ENCODE data around the gene MC3R.

Gene MC3R

GRCh38 chr20:56249244-56249955, 868 bp downstream of the MC3R start:
- Histone ChIP-seq H3K36me3 (ENCODE audit: control insufficient read depth, insufficient read depth, low read length) (no peaks in the 10 kb centered on the region), H3K4me3 (ENCODE audit: low read depth, low read length) (no peak overlapping the region), H3K27ac (ENCODE audit: low read depth, low read length) (no peak overlapping the region), H3K9me3 (ENCODE audit: control insufficient read depth, insufficient read depth, low read depth, low read length) (peaks cover 2% of the 10 kb centered on the region; the same call in 1 of the 2 replicates), H3K9ac (ENCODE audit: low read length) (no peak overlapping the region), H3K27me3 (ENCODE audit: control insufficient read depth, insufficient read depth, low read length) (peaks cover 51% of the 10 kb centered on the region), H3K4me1 (ENCODE audit: control insufficient read depth, insufficient read depth, low read length) (no peaks in the 10 kb centered on the region)

GRCh38 chr20:56249956-56250355, 1.4 kb downstream of the MC3R start:
- no peak overlapping the region for H3K27ac ChIP-seq (ENCODE audit: low read depth, low read length)
- no peaks in the 10 kb centered on the region for H3K4me1 ChIP-seq (ENCODE audit: control insufficient read depth, insufficient read depth, low read length)
- no peaks in the 10 kb centered on the region for H3K36me3 ChIP-seq (ENCODE audit: control insufficient read depth, insufficient read depth, low read length)
- peaks cover 52% of the 10 kb centered on the region for H3K27me3 ChIP-seq (ENCODE audit: control insufficient read depth, insufficient read depth, low read length)
- peaks cover 2% of the 10 kb centered on the region; the same call in 1 of the 2 replicates for H3K9me3 ChIP-seq (ENCODE audit: control insufficient read depth, insufficient read depth, low read depth, low read length)
- no peak overlapping the region for H3K4me3 ChIP-seq (ENCODE audit: low read depth, low read length)
- H3K9ac ChIP-seq (ENCODE audit: low read length) = no peak overlapping the region

GRCh38 chr20:56257604-56258003, 9.1 kb downstream of the MC3R start:
- Histone ChIP-seq H3K9me3 (ENCODE audit: control insufficient read depth, insufficient read depth, low read depth, low read length) (no peaks in the 10 kb centered on the region), H3K36me3 (ENCODE audit: control insufficient read depth, insufficient read depth, low read length) (no peaks in the 10 kb centered on the region), H3K4me1 (ENCODE audit: control insufficient read depth, insufficient read depth, low read length) (no peaks in the 10 kb centered on the region), H3K27me3 (ENCODE audit: control insufficient read depth, insufficient read depth, low read length) (peaks cover 24% of the 10 kb centered on the region; the same call in 1 of the 2 replicates), H3K4me3 (ENCODE audit: low read depth, low read length) (no peak overlapping the region), H3K27ac (ENCODE audit: low read depth, low read length) (no peak overlapping the region), H3K9ac (ENCODE audit: low read length) (no peak overlapping the region)

GRCh38 chr20:56259948-56260347, 11.4 kb downstream of the MC3R start:
- Histone ChIP-seq H3K9ac (ENCODE audit: low read length) (no peak overlapping the region), H3K36me3 (ENCODE audit: control insufficient read depth, insufficient read depth, low read length) (no peaks in the 10 kb centered on the region), H3K9me3 (ENCODE audit: control insufficient read depth, insufficient read depth, low read depth, low read length) (no peaks in the 10 kb centered on the region), H3K27me3 (ENCODE audit: control insufficient read depth, insufficient read depth, low read length) (peaks cover 22% of the 10 kb centered on the region; the same call in 1 of the 2 replicates), H3K4me1 (ENCODE audit: control insufficient read depth, insufficient read depth, low read length) (no peaks in the 10 kb centered on the region), H3K4me3 (ENCODE audit: low read depth, low read length) (no peak overlapping the region), H3K27ac (ENCODE audit: low read depth, low read length) (no peak overlapping the region)

- Histone ChIP-seq H3K36me3 (ENCODE audit: control insufficient read depth, insufficient read depth, low read length) (no peaks in the 10 kb centered on the region), H3K4me3 (ENCODE audit: low read depth, low read length) (no peak overlapping the region), H3K27me3 (ENCODE audit: control insufficient read depth, insufficient read depth, low read length) (peaks cover 20% of the 10 kb centered on the region; the same call in 1 of the 2 replicates), H3K4me1 (ENCODE audit: control insufficient read depth, insufficient read depth, low read length) (no peaks in the 10 kb centered on the region), H3K9ac (ENCODE audit: low read length) (no peak overlapping the region), H3K27ac (ENCODE audit: low read depth, low read length) (no peak overlapping the region), H3K9me3 (ENCODE audit: control insufficient read depth, insufficient read depth, low read depth, low read length) (peaks cover 10% of the 10 kb centered on the region; the same call in 1 of the 2 replicates)
Measured at GRCh38 chr20:56268536-56268935, 20.0 kb downstream of the MC3R start.

GRCh38 chr20:56271974-56272373, 23.4 kb downstream of the MC3R start:
- Histone ChIP-seq H3K36me3 (ENCODE audit: control insufficient read depth, insufficient read depth, low read length) (no peaks in the 10 kb centered on the region), H3K9me3 (ENCODE audit: control insufficient read depth, insufficient read depth, low read depth, low read length) (peaks cover 29% of the 10 kb centered on the region; the same call in 1 of the 2 replicates), H3K27ac (ENCODE audit: low read depth, low read length) (no peak overlapping the region)

GRCh38 chr20:56273491-56273890, 25.0 kb downstream of the MC3R start:
- Histone ChIP-seq H3K27ac (ENCODE audit: low read depth, low read length) (no peak overlapping the region), H3K27me3 (ENCODE audit: control insufficient read depth, insufficient read depth, low read length) (no peaks in the 10 kb centered on the region), H3K4me3 (ENCODE audit: low read depth, low read length) (no peak overlapping the region), H3K36me3 (ENCODE audit: control insufficient read depth, insufficient read depth, low read length) (no peaks in the 10 kb centered on the region), H3K9ac (ENCODE audit: low read length) (no peak overlapping the region), H3K9me3 (ENCODE audit: control insufficient read depth, insufficient read depth, low read depth, low read length) (peaks cover 40% of the 10 kb centered on the region; the same call in 1 of the 2 replicates), H3K4me1 (ENCODE audit: control insufficient read depth, insufficient read depth, low read length) (no peaks in the 10 kb centered on the region)

More at GRCh38 chr20:56271974-56272373, 23.4 kb downstream of the MC3R start:
- Histone ChIP-seq H3K27me3 (ENCODE audit: control insufficient read depth, insufficient read depth, low read length) (peaks cover 8% of the 10 kb centered on the region; the same call in 1 of the 2 replicates), H3K4me3 (ENCODE audit: low read depth, low read length) (no peak overlapping the region), H3K9ac (ENCODE audit: low read length) (no peak overlapping the region), H3K4me1 (ENCODE audit: control insufficient read depth, insufficient read depth, low read length) (no peaks in the 10 kb centered on the region)

GRCh38 chr20:56274156-56274555, 25.6 kb downstream of the MC3R start:
- Histone ChIP-seq H3K27ac (ENCODE audit: low read depth, low read length) (no peak overlapping the region), H3K9me3 (ENCODE audit: control insufficient read depth, insufficient read depth, low read depth, low read length) (peaks cover 40% of the 10 kb centered on the region; the same call in 1 of the 2 replicates), H3K4me3 (ENCODE audit: low read depth, low read length) (no peak overlapping the region), H3K9ac (ENCODE audit: low read length) (no peak overlapping the region), H3K4me1 (ENCODE audit: control insufficient read depth, insufficient read depth, low read length) (no peaks in the 10 kb centered on the region), H3K27me3 (ENCODE audit: control insufficient read depth, insufficient read depth, low read length) (no peaks in the 10 kb centered on the region), H3K36me3 (ENCODE audit: control insufficient read depth, insufficient read depth, low read length) (no peaks in the 10 kb centered on the region)

GRCh38 chr20:56278196-56278595, 29.7 kb downstream of the MC3R start:
- Histone ChIP-seq H3K4me1 (ENCODE audit: control insufficient read depth, insufficient read depth, low read length) (no peaks in the 10 kb centered on the region), H3K27me3 (ENCODE audit: control insufficient read depth, insufficient read depth, low read length) (no peaks in the 10 kb centered on the region; the same call in 1 of the 2 replicates), H3K9ac (ENCODE audit: low read length) (no peak overlapping the region), H3K9me3 (ENCODE audit: control insufficient read depth, insufficient read depth, low read depth, low read length) (peaks cover 36% of the 10 kb centered on the region; the same call in 1 of the 2 replicates), H3K36me3 (ENCODE audit: control insufficient read depth, insufficient read depth, low read length) (no peaks in the 10 kb centered on the region), H3K4me3 (ENCODE audit: low read depth, low read length) (no peak overlapping the region), H3K27ac (ENCODE audit: low read depth, low read length) (no peak overlapping the region)

GRCh38 chr20:56285496-56285895, 37.0 kb downstream of the MC3R start:
- Histone ChIP-seq H3K9ac (ENCODE audit: low read length) (no peak overlapping the region), H3K36me3 (ENCODE audit: control insufficient read depth, insufficient read depth, low read length) (no peaks in the 10 kb centered on the region), H3K27ac (ENCODE audit: low read depth, low read length) (no peak overlapping the region), H3K27me3 (ENCODE audit: control insufficient read depth, insufficient read depth, low read length) (peaks cover 1% of the 10 kb centered on the region; the same call in 1 of the 2 replicates), H3K4me3 (ENCODE audit: low read depth, low read length) (no peak overlapping the region), H3K4me1 (ENCODE audit: control insufficient read depth, insufficient read depth, low read length) (no peaks in the 10 kb centered on the region), H3K9me3 (ENCODE audit: control insufficient read depth, insufficient read depth, low read depth, low read length) (peaks cover 6% of the 10 kb centered on the region; the same call in 1 of the 2 replicates)

- H3K4me3 ChIP-seq (ENCODE audit: low read depth, low read length) = no peak overlapping the region
- no peaks in the 10 kb centered on the region for H3K4me1 ChIP-seq (ENCODE audit: control insufficient read depth, insufficient read depth, low read length)
- H3K36me3 ChIP-seq (ENCODE audit: control insufficient read depth, insufficient read depth, low read length) = no peaks in the 10 kb centered on the region
- no peak overlapping the region for H3K27ac ChIP-seq (ENCODE audit: low read depth, low read length)
- no peak overlapping the region for H3K9ac ChIP-seq (ENCODE audit: low read length)
- no peaks in the 10 kb centered on the region; the same call in 1 of the 2 replicates for H3K9me3 ChIP-seq (ENCODE audit: control insufficient read depth, insufficient read depth, low read depth, low read length)
- H3K27me3 ChIP-seq (ENCODE audit: control insufficient read depth, insufficient read depth, low read length) = peaks cover 7% of the 10 kb centered on the region; the same call in 1 of the 2 replicates
Measured at GRCh38 chr20:56289652-56290051, 41.1 kb downstream of the MC3R start.

Data from HUES6 (cell line).